Adrenal gland (tissue), 12 donors: ENCODE results near the gene PTPN3. TPM values are rescaled to one million over a fixed set of nuclear protein-coding genes. Genes with fewer than 3 reads are reported as not detected.

ENCODE experiments used
- DNase-seq, 7 donors: peaks; one replicate each; pipeline ENCODE4 v3.0.0-alpha.2; 2019 to 2020
- H3K27ac ChIP-seq, 5 donors: fragments of 200-600 bp; sonication (generic) in 4 of 5; 1 replicate in 3 of 5; 2 replicates in 2 of 5; pipeline versions ENCODE4 v1.5.1 to v1.8.0; 2016 to 2020; ENCODE audit warnings: mild to moderate bottlenecking in 1 of 5
- H3K27me3 ChIP-seq: fragments of 200-600 bp; 2 replicates; pipeline ENCODE4 v1.8.0; 2021
- H3K36me3 ChIP-seq, 2 donors: fragments of 200-600 bp; replicated peaks in 1 of 2; 1 replicate in 1 of 2; 2 replicates in 1 of 2; pipeline versions ENCODE4 v1.5.1 to v1.8.0; 2018 to 2022
- H3K4me1 ChIP-seq, 2 donors: fragments of 200-600 bp; replicated peaks in 1 of 2; 1 replicate in 1 of 2; 2 replicates in 1 of 2; pipeline versions ENCODE4 v1.5.1 to v1.8.0; 2018 to 2021
- H3K4me3 ChIP-seq, 4 donors: fragments of 200-600 bp; sonication (generic) in 3 of 4; one replicate each; pipeline ENCODE4 v1.5.1; 2016 to 2018
- H3K9me3 ChIP-seq, 3 donors: fragments of 200-600 bp; sonication (generic) in 1 of 3; replicated peaks in 1 of 3; 1 replicate in 2 of 3; 2 replicates in 1 of 3; pipeline versions ENCODE4 v1.5.1 to v1.8.0; 2016 to 2021
- CTCF ChIP-seq, 6 experiments: fragments of 450-650 bp in 4 of 6; fragments of 200-600 bp in 2 of 6; sonication (generic) in 1 of 6; IDR thresholded peaks; 1 replicate in 5 of 6; 2 replicates in 1 of 6; pipeline versions ENCODE4 v1.5.1 to v1.8.0; 2016 to 2021; ENCODE audit warnings: antibody characterized with exemption in 6 of 6, mild to moderate bottlenecking in 2 of 6, moderate library complexity in 1 of 6
- POLR2A ChIP-seq, 2 donors: fragments of 450-650 bp; IDR thresholded peaks; one replicate each; pipeline ENCODE4 v1.6.1; 2017; ENCODE audit warnings: antibody characterized with exemption in 2 of 2, mild to moderate bottlenecking in 2 of 2, moderate library complexity in 1 of 2
- WGBS, 4 donors: extraction: QIAGEN DNeasy Blood & Tissue Kit in 2 of 4; methylation state at CpG; one replicate each; pipeline versions ENCODE4 v1.1.5 to v1.1.7; 2013 to 2017; 5-methylcytosine and 5-hydroxymethylcytosine counted together
- intact Hi-C, 2 donors: fragments of 100-400 bp; cut with DNase I; formaldehyde crosslinking; loops; one replicate each; pipeline versions ENCODE4 v1.14.1 to v1.15.0; 2022 to 2023
- polyA plus RNA-seq, 3 donors: library from polyadenylated mRNA; stranded (reverse); fragments of 200-250 nt in 2 of 3; fragments of 350-450 nt in 1 of 3; fragmentation: Illumina TruSeq in 1 of 3; extraction: RNeasy Lipid Tissue Mini Kit (QIAGEN cat#74804) in 1 of 3; gene quantifications; one replicate each; pipeline ENCODE4 v1.2.3, GENCODE V29; 2013 to 2014
- total RNA-seq, 9 donors: library from RNA; depleted of rRNA in 4 of 9; stranded (reverse); fragments of >200 nt in 4 of 9; fragments of 120-200 nt in 1 of 9; fragmentation: NEBNext Ultra II Directional in 1 of 9; extraction: Animal tissue kit (Norgen Biotek cat#: 25700) in 1 of 9; gene quantifications; one replicate each; pipeline versions ENCODE4 v1.1.0 to v1.2.4, GENCODE V29; 2013 to 2023
- donor health status: healthy with polysubstance abuse.
- donor health status: Bipolar disorder and iron deficiency.
- donor health status: DM: yes; HTN: yes; CAD: no.
- donor health status: DM: no; HTN: no; CAD: no.
- donor health status: DM: no; HTN: no; CAD: no.
- donor health status: DM: yes; HTN: yes; CAD: no.

PTPN3 gene
- total and polyA plus RNA-seq, 12 donors, result 1.6 to 6.1 (median 3.0) TPM

- intact Hi-C loops, result no loop called here
Observed at GRCh38 chr9:109417054-109417453, 81.1 kb downstream of the PTPN3 start.

GRCh38 chr9:109416135-109416706 lies 81.9 kb downstream of the PTPN3 start:
- H3K4me3 ChIP-seq, result no peak overlapping the region
- no peaks in the 10 kb centered on the region for H3K36me3 ChIP-seq
- 84 to 92% (median 87%) methylated on average over 10 of the region's 10 CpGs for WGBS, 4 donors
- H3K9me3 ChIP-seq, result no peaks in the 10 kb centered on the region
- TF ChIP-seq POLR2A (IDR thresholded peaks at IDR 0.05) (no peak), CTCF (IDR thresholded peaks at IDR 0.05) (no peak)
- DNase-seq, result no peak
- peaks cover 11 to 24% of the 10 kb centered on the region in 2 donors for H3K4me1 ChIP-seq
- H3K27me3 ChIP-seq, result no peaks in the 10 kb centered on the region
- H3K27ac ChIP-seq, result peak overlapping the region in 3 of 5 donors; percentile 24 to 74 (median 72)
- intact Hi-C loops, result no loop called here

More at GRCh38 chr9:109417054-109417453, 81.1 kb downstream of the PTPN3 start:
- Histone ChIP-seq H3K27me3 (no peaks in the 10 kb centered on the region), H3K4me1 (peaks cover 11 to 23% of the 10 kb centered on the region in 2 donors), H3K27ac (peak overlapping the region in 3 of 5 donors; percentile 24 to 74 (median 72)), H3K4me3 (no peak overlapping the region), H3K9me3 (no peaks in the 10 kb centered on the region), H3K36me3 (no peaks in the 10 kb centered on the region)
- 44 to 52% (median 47%) methylated on average over 8 of the region's 8 CpGs for WGBS, 4 donors
- DNase-seq, result peak in 6 of 7 donors; percentile 26 to 69 (median 53)
- TF ChIP-seq CTCF (IDR thresholded peaks at IDR 0.05) (no peak), POLR2A (IDR thresholded peaks at IDR 0.05) (peak in 1 of 2 donors; percentile 63)

- Histone ChIP-seq H3K4me1 (peaks cover 11 to 21% of the 10 kb centered on the region in 2 donors), H3K4me3 (no peak overlapping the region), H3K9me3 (no peaks in the 10 kb centered on the region), H3K27me3 (no peaks in the 10 kb centered on the region), H3K27ac (no peak overlapping the region), H3K36me3 (no peaks in the 10 kb centered on the region)
- 48 to 62% (median 56%) methylated on average over 7 of the region's 7 CpGs for WGBS, 4 donors
- intact Hi-C loops, result no loop called here
- peak in 1 of 7 donors; percentile 10 for DNase-seq
- TF ChIP-seq CTCF (IDR thresholded peaks at IDR 0.05), result no peak
- no peak for TF ChIP-seq POLR2A (IDR thresholded peaks at IDR 0.05)
Observed at GRCh38 chr9:109414125-109414785, 83.9 kb downstream of the PTPN3 start.

GRCh38 chr9:109411798-109412352 lies 86.2 kb downstream of the PTPN3 start:
- Histone ChIP-seq H3K27ac (no peak overlapping the region), H3K4me3 (no peak overlapping the region), H3K27me3 (no peaks in the 10 kb centered on the region), H3K9me3 (no peaks in the 10 kb centered on the region), H3K4me1 (peaks cover 4 to 13% of the 10 kb centered on the region in 2 donors), H3K36me3 (no peaks in the 10 kb centered on the region)
- TF ChIP-seq POLR2A (IDR thresholded peaks at IDR 0.05) (no peak), CTCF (IDR thresholded peaks at IDR 0.05) (peak; percentile 68 to 80 (median 73))
- intact Hi-C loops, result no loop called here
- 38 to 44% (median 39%) methylated on average over 5 of the region's 5 CpGs for WGBS, 4 donors
- DNase-seq, result peak in 6 of 7 donors; percentile 35 to 62 (median 50)
